Progenitor cell of endocrine pancreas (in vitro differentiated cells): ENCODE data around the gene CKS2. TPM values are rescaled to one million over a fixed set of nuclear protein-coding genes. Genes with fewer than 3 reads are reported as not detected.

ENCODE experiments used
- DNase-seq: peaks from one replicate; pipeline ENCODE4 v3.0.0; 2021; ENCODE audit warnings: low spot score; ENCODE audit not compliant: unreplicated experiment
- H3K27ac Mint-ChIP-seq: 2 replicates; pipeline ENCODE4 v1.8.0; 2021; ENCODE audit warnings: mild to moderate bottlenecking, moderate library complexity, mixed read lengths
- H3K27me3 Mint-ChIP-seq: 2 replicates; pipeline ENCODE4 v1.8.0; 2021; ENCODE audit warnings: mixed read lengths
- H3K36me3 Mint-ChIP-seq: 2 replicates; pipeline ENCODE4 v1.8.0; 2022; ENCODE audit warnings: mixed read lengths; ENCODE audit not compliant: insufficient read depth
- H3K4me1 Mint-ChIP-seq: 2 replicates; pipeline ENCODE4 v1.8.0; 2021; ENCODE audit warnings: low read depth, mixed read lengths
- H3K4me3 Mint-ChIP-seq: 2 replicates; pipeline ENCODE4 v1.8.0; 2021; ENCODE audit warnings: low read depth, mild to moderate bottlenecking, moderate library complexity, mixed read lengths
- H3K9me3 Mint-ChIP-seq: 2 replicates; pipeline ENCODE4 v1.8.0; 2021; ENCODE audit warnings: low read depth, mixed read lengths
- CTCF ChIP-seq: fragments of 200-600 bp; sonication (generic); IDR thresholded peaks from one replicate; pipeline ENCODE4 v1.5.0; 2021; ENCODE audit warnings: antibody characterized with exemption, mild to moderate bottlenecking; ENCODE audit not compliant: unreplicated experiment
- total RNA-seq: library from RNA; stranded (reverse); gene quantifications from 2 replicates; pipeline ENCODE4 v1.2.1, GENCODE V29; 2021

CKS2 gene
- total RNA-seq, 1 donor from 2014 or later = 99.1 TPM

DNA sequence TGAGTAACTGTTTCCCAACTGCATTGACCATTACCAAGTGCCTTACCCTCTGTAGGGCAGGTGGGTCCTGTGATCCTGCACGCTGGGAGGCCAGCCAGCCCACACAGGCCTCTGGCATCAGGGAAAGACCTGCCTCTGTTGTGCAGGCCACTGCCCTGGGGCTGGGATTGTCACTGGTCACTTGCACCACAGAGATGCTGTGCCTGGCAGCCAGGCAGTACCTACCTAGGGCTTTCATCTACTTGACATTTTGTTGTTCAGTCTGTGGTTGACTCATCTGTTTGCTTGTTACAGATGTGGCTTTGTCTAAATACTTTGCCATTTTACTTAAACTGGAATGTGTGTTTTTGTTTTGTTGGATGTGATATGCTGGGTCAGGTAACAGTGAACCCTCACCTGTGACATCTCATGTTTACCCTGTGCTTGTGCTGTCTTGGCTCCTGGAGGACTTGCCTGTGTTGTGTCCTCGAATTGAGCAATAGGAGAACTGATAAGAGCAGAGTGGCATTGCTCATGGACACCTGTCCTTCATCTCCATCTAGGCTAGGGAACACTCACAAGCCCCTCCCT, 40.1 kb downstream of the CKS2 start:
- TF ChIP-seq CTCF = no peak
- no peaks in the 10 kb centered on the region for H3K27me3 Mint-ChIP-seq
- no peak overlapping the region for H3K27ac Mint-ChIP-seq
- no peak for DNase-seq
- H3K4me1 Mint-ChIP-seq = no peaks in the 10 kb centered on the region
- H3K9me3 Mint-ChIP-seq = no peaks in the 10 kb centered on the region
- H3K36me3 Mint-ChIP-seq = peaks cover 23% of the 10 kb centered on the region
- no peak overlapping the region for H3K4me3 Mint-ChIP-seq

GRCh38 chr9:89351584-89352300, 40.7 kb downstream of the CKS2 start:
- H3K27me3 Mint-ChIP-seq = no peaks in the 10 kb centered on the region
- TF ChIP-seq CTCF = no peak
- H3K4me1 Mint-ChIP-seq = no peaks in the 10 kb centered on the region
- no peaks in the 10 kb centered on the region for H3K9me3 Mint-ChIP-seq
- no peak overlapping the region for H3K27ac Mint-ChIP-seq
- DNase-seq = no peak
- H3K4me3 Mint-ChIP-seq = no peak overlapping the region
- peaks cover 29% of the 10 kb centered on the region for H3K36me3 Mint-ChIP-seq

DNA sequence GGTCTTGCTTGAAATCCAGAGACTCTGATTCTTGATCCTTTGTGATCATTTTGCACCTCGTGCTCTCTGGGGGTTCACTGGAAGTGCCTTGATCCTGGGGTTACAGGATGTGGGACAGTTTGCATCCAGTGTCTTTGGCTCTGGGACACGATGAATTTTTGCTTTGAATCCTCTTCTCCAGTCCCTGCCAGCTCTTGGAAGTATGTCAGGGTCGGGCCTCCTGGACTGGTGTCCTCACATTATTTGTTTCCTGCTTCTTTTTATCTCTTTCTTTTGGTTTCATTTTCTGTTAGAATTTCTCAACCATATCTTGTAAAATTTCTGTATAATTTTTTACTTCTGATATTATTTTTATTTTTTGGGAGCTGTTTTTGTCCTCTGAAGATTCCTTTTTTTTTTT, 41.5 kb downstream of the CKS2 start:
- no peaks in the 10 kb centered on the region for H3K9me3 Mint-ChIP-seq
- no peaks in the 10 kb centered on the region for H3K27me3 Mint-ChIP-seq
- TF ChIP-seq CTCF = no peak
- no peak overlapping the region for H3K27ac Mint-ChIP-seq
- H3K4me1 Mint-ChIP-seq = peaks cover 5% of the 10 kb centered on the region
- peaks cover 28% of the 10 kb centered on the region for H3K36me3 Mint-ChIP-seq
- H3K4me3 Mint-ChIP-seq = no peak overlapping the region
- DNase-seq = no peak

- Mint-ChIP-seq H3K27me3 (no peaks in the 10 kb centered on the region), H3K4me3 (no peak overlapping the region), H3K9me3 (no peaks in the 10 kb centered on the region), H3K36me3 (peaks cover 28% of the 10 kb centered on the region), H3K4me1 (peaks cover 10% of the 10 kb centered on the region), H3K27ac (no peak overlapping the region)
- DNase-seq = no peak
- TF ChIP-seq CTCF = no peak
These were observed 42.1 kb downstream of the CKS2 start for GRCh38 chr9:89352874-89353649.

- Mint-ChIP-seq H3K9me3 (no peaks in the 10 kb centered on the region), H3K36me3 (peaks cover 29% of the 10 kb centered on the region), H3K27me3 (no peaks in the 10 kb centered on the region), H3K4me3 (no peak overlapping the region), H3K27ac (no peak overlapping the region), H3K4me1 (peaks cover 15% of the 10 kb centered on the region)
- no peak for DNase-seq
- no peak for TF ChIP-seq CTCF
These were observed 43.0 kb downstream of the CKS2 start for GRCh38 chr9:89353989-89354388.
